ENCODE results near the gene FOLR1. TPM values are rescaled to one million over a fixed set of nuclear protein-coding genes. Genes with fewer than 3 reads are reported as not detected.

Gene FOLR1
- total RNA-seq, 1 experiment from 2014 or later, result 4.8 TPM

GRCh38 chr11:72229336-72229924 is 37.5 kb downstream of the FOLR1 start:
- no peak overlapping the region for H2AFZ ChIP-seq (ENCODE audit: low read depth, low read length, poor library complexity, severe bottlenecking)
- peaks cover 9 to 22% of the 10 kb centered on the region in 2 experiments; a peak in 3 of 4 replicates for H3K4me1 ChIP-seq (ENCODE audit: control insufficient read depth in 1 of 2, insufficient read depth in 2 of 2, low read length in 2 of 2)
- no peak overlapping the region for H3K4me3 ChIP-seq (replicated peaks in 1 of 2; ENCODE audit: low read depth in 1 of 2, low read length in 2 of 2)
- H3K27ac ChIP-seq (ENCODE audit: low read depth, low read length), result no peak overlapping the region
- ChIA-PET RAD21 (ENCODE audit: low non-redundant PET in 1 of 2, low total read pairs in 2 of 2, uncharacterized antibody in 2 of 2, unreplicated experiment in 2 of 2) (no interaction called here), CTCF (no interaction called here), POLR2A (no interaction called here)
- no peak overlapping the region for H3K4me2 ChIP-seq (ENCODE audit: low read length)
- DNase-seq (ENCODE audit: low read depth, low spot score), result no peak
- no peak for TF ChIP-seq JUND (IDR thresholded peaks at IDR 0.05)
- TF ChIP-seq SRF (IDR thresholded peaks at IDR 0.05; ENCODE audit: low read depth), result no peak
- no peak for TF ChIP-seq ZBTB33 (IDR thresholded peaks at IDR 0.05; ENCODE audit: extremely low read depth, insufficient replicate concordance, low read length)
- no peak for TF ChIP-seq ZFX (IDR thresholded peaks at IDR 0.05)
- TF ChIP-seq POLR2AphosphoS5 (IDR thresholded peaks at IDR 0.05; ENCODE audit: low read depth, low read length), result no peak
- TF ChIP-seq POLR2A (IDR thresholded peaks at IDR 0.05; ENCODE audit: borderline replicate concordance, extremely low read depth, insufficient read depth, insufficient read length), result no peak
- no peak for TF ChIP-seq YY1 (IDR thresholded peaks at IDR 0.05; ENCODE audit: extremely low read depth, insufficient replicate concordance, low read depth, low read length)
- TF ChIP-seq CTCF (IDR thresholded peaks at IDR 0.05 in 2 of 3, conservative IDR thresholded peaks at IDR 0.05 in 1 of 3; ENCODE audit: borderline replicate concordance in 1 of 3, insufficient read depth in 1 of 3, low read depth in 2 of 3, low read length in 2 of 3), result no peak
- no peak for TF ChIP-seq SP1 (IDR thresholded peaks at IDR 0.05; ENCODE audit: low read depth)
- no peak for TF ChIP-seq FOSL1 (IDR thresholded peaks at IDR 0.05; ENCODE audit: low read depth)
- TF ChIP-seq CBX3 (IDR thresholded peaks at IDR 0.05; ENCODE audit: low read depth), result no peak
- TF ChIP-seq MAX (IDR thresholded peaks at IDR 0.05), result no peak
- no peak for TF ChIP-seq ATF3 (IDR thresholded peaks at IDR 0.05)
- TF ChIP-seq RAD21 (IDR thresholded peaks at IDR 0.05; ENCODE audit: low read depth), result no peak
- TF ChIP-seq ZNF274 (IDR thresholded peaks at IDR 0.05; ENCODE audit: low read depth, low read length), result no peak
- no peak for TF ChIP-seq EGR1 (IDR thresholded peaks at IDR 0.05; ENCODE audit: low read depth)
- TF ChIP-seq SIN3A (IDR thresholded peaks at IDR 0.05; ENCODE audit: low read depth), result no peak
- TF ChIP-seq EZH2phosphoT487 (IDR thresholded peaks at IDR 0.05; ENCODE audit: borderline replicate concordance), result no peak
- no peak for TF ChIP-seq REST (IDR thresholded peaks at IDR 0.05; ENCODE audit: low read depth)
- TF ChIP-seq CEBPB (IDR thresholded peaks at IDR 0.05; ENCODE audit: low read depth), result no peak
- H3K27me3 ChIP-seq (ENCODE audit: insufficient read depth, low read length), result no peaks in the 10 kb centered on the region
- no peaks in the 10 kb centered on the region for H3K9me3 ChIP-seq (ENCODE audit: control insufficient read depth in 1 of 2, insufficient read depth in 1 of 2, low read depth in 1 of 2, low read length in 2 of 2)
- H3K9me2 ChIP-seq (ENCODE audit: insufficient read depth), result no peaks in the 10 kb centered on the region
- no peak overlapping the region for H3K9ac ChIP-seq (ENCODE audit: low read length)
- H4K20me1 ChIP-seq (ENCODE audit: insufficient read depth), result no peaks in the 10 kb centered on the region
- no peak for ATAC-seq
- H3K79me2 ChIP-seq (ENCODE audit: insufficient read depth, low read length), result peaks cover 5% of the 10 kb centered on the region; the same call in 1 of the 2 replicates
- intact Hi-C loops (cut with micrococcal nuclease), result loop anchor here (10.0 kb wide), 1 partner anchor 205 kb away; the partner anchor contains the start of gene CLPB
- BruUV-seq (replicated peaks), result no TSS peak
- H3K36me3 ChIP-seq (ENCODE audit: control insufficient read depth in 1 of 2, insufficient read depth in 2 of 2, low read length in 2 of 2), result peaks cover 9 to 22% of the 10 kb centered on the region in 2 experiments; a peak in 3 of 4 replicates

All from HCT116 (cell line).